Epithelial cell of prostate (primary cell): Measurements from ENCODE around the gene SLC35F5.
"Not testable (repeated sequence)": the region's sequence is repeated elsewhere in the genome, so short reads cannot be mapped to it uniquely, and the experiment has no call there.

ENCODE experiments used
- DNase-seq: peaks from one replicate; pipeline ENCODE4 v3.0.0-alpha.2; 2011; ENCODE audit warnings: low read depth, low spot score
- H3K27ac ChIP-seq: fragments of 450-650 bp; 2 replicates; pipeline ENCODE4 v1.5.1; 2017; ENCODE audit warnings: mild to moderate bottlenecking

The SLC35F5 gene

GRCh38 chr2:113700186-113700841, 56.1 kb downstream of the SLC35F5 start:
- DNase-seq, result no peak

GRCh38 chr2:113698892-113699447, 57.5 kb downstream of the SLC35F5 start:
- DNase-seq, result no peak
- H3K27ac ChIP-seq, result no peak overlapping the region

More at GRCh38 chr2:113700186-113700841, 56.1 kb downstream of the SLC35F5 start:
- H3K27ac ChIP-seq, result no peak overlapping the region

DNA sequence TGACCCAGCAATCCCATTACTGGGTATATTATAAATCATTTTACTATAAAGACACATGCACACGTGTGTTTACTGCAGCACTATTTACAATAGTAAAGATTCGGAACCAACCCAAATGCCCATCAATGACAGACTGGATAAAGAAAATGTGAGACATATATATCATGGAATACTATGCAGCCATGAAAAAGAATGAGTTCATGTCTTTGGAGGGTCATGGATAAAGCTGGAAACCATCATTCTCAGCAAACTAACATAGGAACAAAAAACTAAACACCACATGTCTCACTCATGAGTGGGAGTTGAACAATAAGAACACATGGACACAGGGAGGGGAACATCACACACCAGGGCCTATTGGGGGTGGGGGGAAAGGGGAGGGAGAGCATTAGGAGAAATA, 58.2 kb downstream of the SLC35F5 start:
- not testable (repeated sequence) for DNase-seq
- H3K27ac ChIP-seq, result peak overlapping the region; percentile 69

GRCh38 chr2:113697516-113697915, 58.9 kb downstream of the SLC35F5 start:
- H3K27ac ChIP-seq, result peak overlapping the region; percentile 69
- no peak for DNase-seq

DNA sequence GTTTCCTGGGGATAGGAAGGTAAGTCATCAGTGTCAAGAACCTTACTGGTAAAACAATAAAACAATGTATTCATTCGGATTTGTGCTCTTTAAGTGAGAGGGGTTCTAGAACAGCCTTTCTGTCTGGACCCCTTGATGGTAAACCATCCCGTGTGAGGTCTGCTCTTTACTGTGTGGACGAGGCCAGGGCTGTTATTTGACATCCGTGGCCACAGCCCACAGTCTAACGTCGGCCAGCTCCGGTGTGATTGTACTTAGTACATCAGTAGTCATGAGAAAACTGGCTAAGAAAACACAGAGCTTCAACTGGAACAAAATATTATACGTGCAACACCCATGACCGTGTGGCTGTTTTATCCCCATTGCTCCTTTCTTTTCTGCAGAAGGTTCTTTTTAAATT, 62.0 kb downstream of the SLC35F5 start:
- no peak for DNase-seq
- H3K27ac ChIP-seq, result no peak overlapping the region

DNA sequence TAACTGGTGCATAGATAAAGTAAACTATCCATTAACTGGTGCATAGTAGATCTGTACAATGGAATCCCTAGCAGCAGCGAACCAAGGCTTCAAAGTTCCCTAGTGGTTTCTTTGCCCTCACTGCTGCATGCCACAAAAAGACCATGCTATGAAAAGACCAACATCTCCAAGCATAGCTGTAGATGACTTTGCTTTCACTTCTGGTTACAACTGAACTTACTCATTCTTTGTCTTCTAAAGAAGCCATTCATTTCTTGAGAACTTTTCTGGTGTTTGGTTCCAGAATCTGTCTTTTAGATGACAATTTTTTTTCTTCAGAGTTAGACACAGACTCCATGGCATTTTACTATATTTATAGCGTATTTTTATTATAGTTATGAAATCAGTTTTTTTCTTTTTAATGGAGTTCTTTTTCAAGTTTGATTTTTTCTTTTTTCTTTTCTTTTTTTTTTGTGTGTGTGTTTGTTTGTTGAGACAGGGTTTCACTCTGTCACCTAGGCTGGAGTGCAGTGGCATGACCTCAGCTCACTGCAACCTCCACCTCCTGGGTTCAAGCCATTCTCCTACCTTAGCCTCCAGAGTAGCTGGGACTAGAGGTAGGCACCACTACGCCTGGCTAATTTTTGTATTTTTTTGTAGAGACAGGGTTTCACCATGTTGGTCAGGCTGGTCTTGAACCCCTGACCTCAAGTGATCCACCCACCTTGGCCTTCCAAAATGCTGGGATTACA, 63.6 kb downstream of the SLC35F5 start:
- no peak overlapping the region for H3K27ac ChIP-seq
- no peak for DNase-seq

DNA sequence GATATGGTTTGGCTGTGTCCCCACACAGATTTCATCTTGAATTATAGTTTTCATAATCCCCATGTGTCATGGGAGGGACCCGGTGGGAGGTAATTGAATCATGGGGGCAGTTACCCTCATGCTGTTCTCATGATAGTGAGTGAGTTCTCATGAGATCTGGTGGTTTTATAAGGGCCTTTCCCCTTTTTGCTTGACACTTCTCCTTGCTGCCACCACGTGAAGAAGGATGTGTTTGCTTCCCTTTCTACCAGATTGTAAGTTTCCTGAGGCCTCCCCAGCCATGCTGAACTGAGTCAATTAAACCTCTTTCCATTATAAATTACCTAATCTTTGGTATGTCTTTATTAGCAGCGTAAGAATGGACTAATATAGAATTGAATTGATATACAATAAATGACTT, 65.6 kb downstream of the SLC35F5 start:
- DNase-seq, H3K27ac ChIP-seq: not testable (repeated sequence)

- no peak for DNase-seq
Measured at GRCh38 chr2:113686537-113686936, 69.9 kb downstream of the SLC35F5 start.

DNA sequence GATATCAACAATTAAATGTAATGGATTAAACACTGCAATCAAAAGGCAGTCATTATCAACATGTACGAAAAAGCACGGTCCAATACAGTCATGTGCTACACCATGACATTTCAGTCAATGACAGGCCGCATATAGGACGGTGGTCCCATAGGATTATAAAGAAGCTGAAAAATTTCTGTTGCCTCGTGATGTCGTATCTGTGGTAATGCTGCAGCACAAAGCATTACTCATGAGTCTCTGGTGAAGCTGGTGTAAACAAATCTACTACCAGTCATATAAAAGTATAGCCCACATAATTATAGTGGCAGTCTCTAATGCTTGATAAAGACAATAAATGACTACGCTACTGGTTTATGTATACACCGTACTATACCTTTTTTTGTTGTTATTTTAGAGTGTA, 71.0 kb downstream of the SLC35F5 start:
- DNase-seq, result no peak

More at GRCh38 chr2:113686537-113686936, 69.9 kb downstream of the SLC35F5 start:
- no peak overlapping the region for H3K27ac ChIP-seq

GRCh38 chr2:113679457-113679856, 77.0 kb downstream of the SLC35F5 start:
- no peak overlapping the region for H3K27ac ChIP-seq
- no peak for DNase-seq

More for the DNA sequence above, 71.0 kb downstream of the SLC35F5 start:
- no peak overlapping the region for H3K27ac ChIP-seq

- no peak for DNase-seq
Measured at GRCh38 chr2:113677330-113677729, 79.1 kb downstream of the SLC35F5 start.

DNA sequence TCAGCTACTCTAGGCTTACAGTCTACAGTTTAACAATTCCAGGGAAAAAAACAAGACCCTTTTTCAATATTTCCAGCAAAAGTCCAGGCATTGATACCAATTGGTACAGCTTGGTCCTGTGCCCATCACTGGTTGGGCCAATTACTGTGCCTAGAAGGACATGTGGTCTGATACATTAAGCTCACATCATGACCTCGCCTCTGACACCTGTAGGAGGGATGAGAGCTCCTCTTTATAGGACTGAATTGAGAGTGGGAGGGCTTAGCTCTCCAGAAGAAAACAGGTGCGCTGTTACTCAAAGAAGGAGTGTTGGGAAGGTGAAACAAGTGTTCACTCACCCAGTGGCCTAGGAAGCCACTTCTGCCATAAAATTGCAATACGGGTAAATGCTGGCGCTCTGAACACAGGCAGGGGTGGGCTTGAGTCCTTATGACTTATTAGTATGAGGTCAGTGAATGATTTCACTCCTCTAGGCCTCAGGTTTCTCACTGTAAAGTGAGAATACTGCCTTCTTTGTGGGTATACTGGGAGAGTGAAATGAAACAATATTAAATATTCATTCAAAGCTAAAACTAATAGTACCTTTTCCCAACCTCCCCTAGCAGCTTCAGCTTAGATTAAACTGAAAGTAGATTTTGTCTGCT, 79.7 kb downstream of the SLC35F5 start:
- DNase-seq, result no peak
- no peak overlapping the region for H3K27ac ChIP-seq

More at GRCh38 chr2:113677330-113677729, 79.1 kb downstream of the SLC35F5 start:
- no peak overlapping the region for H3K27ac ChIP-seq

- no peak overlapping the region for H3K27ac ChIP-seq
- no peak for DNase-seq
Measured at GRCh38 chr2:113675875-113676274, 80.6 kb downstream of the SLC35F5 start.

DNA sequence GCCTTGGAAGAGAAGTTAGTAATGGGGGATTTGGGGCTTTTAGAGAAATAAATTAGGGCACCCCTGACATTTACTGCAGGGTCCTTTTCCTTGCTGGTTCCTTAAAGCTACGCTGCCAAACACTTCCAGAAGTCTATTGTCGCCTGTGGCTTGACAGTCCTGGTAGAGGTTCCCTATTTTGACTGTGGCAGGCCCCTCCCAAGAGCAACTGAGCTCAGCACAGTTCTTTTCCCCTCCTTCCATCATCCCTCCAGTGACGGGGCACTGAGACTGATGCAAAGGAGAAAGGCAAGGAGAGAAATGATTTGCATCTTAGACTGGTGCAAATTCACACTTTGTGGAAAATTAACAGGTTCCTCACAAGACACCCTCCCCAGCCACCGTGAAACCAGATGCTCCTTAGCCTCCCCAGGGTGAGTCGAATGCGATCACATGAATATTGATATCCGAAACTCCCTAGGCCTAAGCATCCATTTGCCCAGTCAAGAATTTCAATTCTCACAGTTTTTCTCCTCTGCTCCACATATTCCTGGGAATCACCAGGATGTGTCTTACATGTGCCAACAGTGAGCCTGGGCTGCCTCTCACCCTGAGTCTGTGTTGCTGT, 84.0 kb downstream of the SLC35F5 start:
- H3K27ac ChIP-seq, result no peak overlapping the region
- DNase-seq, result no peak

DNA sequence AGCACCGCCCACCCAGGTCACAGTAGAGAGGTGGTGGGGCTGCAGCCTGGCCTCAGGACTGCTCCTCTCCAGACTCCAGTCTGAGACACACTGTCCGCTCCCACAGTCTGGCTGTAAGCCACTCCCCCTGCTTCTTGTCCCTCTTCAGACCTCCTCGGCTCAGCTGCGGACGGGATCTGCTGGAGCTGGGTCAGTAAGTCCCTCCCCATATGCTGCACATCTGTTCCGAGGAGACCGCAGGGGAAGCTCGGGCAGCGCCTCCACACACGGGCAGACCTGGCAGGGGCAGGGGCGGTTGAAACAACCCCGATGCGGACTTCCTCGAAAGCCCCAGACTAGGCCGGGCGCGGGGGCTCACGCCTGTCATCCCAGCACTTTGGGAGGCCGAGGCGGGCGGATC, 87.4 kb downstream of the SLC35F5 start:
- not testable (repeated sequence) for DNase-seq, H3K27ac ChIP-seq

GRCh38 chr2:113664761-113665533, 91.5 kb downstream of the SLC35F5 start:
- DNase-seq, H3K27ac ChIP-seq: not testable (repeated sequence)

DNA sequence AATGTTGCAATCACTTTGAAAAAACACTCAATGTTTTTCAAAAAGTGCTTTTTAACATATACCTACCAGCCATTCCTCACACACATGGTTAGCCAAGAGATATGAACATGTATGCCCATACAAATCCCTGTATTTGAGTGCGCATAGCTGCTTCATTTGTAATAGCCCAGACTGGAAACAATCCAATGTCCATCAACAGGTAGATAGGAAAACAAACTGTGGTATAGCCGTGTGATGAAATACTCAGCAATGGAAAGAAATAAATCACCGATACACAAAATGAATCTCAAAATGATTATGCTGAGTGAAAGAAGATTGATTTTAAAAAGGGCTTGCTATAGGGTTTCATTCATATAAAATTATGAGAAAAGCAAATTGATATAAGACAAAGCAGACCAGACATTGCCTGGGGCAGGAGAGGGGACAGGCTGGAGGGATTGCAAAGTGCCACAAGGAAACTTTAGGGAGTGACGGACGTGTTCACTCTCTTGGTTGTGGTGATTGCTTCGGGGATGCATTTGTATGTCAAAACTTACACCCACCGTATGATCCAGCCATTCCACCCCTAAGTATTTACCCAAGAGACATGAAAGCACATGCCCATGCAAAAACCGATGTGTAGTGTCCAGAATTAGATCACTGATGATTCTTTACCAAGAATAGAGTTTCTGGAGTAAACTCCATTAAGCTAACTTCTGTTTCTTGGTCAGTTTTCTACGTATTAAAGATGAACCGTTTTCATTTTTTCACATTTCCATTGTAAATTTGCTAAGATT, 93.0 kb downstream of the SLC35F5 start:
- peak overlapping the region; percentile 74 for H3K27ac ChIP-seq
- DNase-seq, result not testable (repeated sequence)
